Stimulated activated CD4-positive, alpha-beta T cell treated with anti-CD3 and anti-CD28 coated beads, TNF-alpha, amount 100 ng/mL, for 48 hours (primary cell): ENCODE results near the gene ZNF446.
"Not testable (repeated sequence)": the region's sequence is repeated elsewhere in the genome, so short reads cannot be mapped to it uniquely, and the experiment has no call there.

Experiments
- DNase-seq, 3 donors: peaks; one replicate each; pipeline ENCODE4 v3.0.0-alpha.2; 2020; ENCODE audit warnings: low read depth in 3 of 3

Gene ZNF446

DNA sequence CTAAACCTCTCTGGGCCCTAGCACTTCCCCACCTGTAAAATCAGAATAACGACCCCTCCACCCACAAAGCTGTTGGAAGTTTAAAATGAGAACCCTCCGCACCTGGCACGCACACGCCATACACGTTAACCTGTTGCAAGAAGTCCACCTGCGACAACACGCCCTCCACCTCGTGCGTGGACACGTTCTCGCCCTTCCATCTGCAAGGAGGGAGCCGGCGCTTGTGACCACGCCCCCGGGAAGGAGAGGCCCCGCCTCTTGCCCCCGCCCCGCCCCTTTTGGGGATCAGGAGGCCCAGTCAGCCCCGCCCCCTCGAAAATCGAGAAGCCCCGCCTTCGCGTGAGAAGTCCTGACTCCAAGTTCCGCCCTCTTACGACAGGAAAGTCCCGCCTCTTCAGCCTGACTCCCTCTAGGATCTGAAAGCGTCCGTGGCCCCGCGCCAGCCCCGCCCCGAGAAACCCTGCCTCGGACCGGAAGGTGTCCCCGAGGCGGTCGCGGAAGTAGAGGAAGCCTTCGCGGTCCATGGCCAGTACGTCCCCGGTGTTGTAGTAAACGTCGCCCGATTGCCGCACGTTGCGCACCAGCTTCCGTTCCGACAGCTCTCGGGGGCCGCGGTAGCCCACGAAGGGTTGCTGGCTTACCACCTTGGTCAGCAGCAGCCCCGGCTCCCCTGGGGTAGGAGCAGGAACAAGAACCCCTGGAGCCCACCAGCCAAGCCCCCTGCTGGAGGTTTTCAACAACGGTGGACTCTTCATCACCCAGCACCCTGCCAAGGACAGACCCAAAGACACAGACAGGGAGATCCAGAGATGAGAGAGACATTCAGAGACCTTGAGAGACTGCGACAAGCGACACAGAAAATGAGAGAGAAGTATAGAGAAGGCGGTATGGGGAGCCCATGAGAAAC, 23.1 kb downstream of the ZNF446 start:
- peak; percentile 99 for DNase-seq

DNA sequence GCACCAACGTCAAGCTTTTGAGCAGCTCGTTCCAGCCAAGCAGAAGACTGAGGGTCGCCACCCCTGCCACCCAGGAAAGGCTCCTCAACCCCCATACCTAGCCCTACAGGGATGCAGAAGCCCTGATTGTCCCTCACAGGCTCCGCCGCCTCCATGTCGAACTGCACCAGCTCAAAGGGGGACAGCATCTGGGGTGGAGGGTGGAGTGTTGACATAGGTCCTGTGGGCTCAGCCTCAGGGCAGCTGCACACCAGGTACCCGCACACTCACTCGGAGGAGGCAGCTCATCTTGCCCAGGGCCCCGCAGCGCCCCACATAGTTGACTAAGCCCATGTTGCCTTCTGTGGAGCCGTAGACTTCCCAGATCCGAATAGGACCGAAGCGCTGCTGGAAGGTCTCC, 24.1 kb downstream of the ZNF446 start:
- DNase-seq: no peak

DNA sequence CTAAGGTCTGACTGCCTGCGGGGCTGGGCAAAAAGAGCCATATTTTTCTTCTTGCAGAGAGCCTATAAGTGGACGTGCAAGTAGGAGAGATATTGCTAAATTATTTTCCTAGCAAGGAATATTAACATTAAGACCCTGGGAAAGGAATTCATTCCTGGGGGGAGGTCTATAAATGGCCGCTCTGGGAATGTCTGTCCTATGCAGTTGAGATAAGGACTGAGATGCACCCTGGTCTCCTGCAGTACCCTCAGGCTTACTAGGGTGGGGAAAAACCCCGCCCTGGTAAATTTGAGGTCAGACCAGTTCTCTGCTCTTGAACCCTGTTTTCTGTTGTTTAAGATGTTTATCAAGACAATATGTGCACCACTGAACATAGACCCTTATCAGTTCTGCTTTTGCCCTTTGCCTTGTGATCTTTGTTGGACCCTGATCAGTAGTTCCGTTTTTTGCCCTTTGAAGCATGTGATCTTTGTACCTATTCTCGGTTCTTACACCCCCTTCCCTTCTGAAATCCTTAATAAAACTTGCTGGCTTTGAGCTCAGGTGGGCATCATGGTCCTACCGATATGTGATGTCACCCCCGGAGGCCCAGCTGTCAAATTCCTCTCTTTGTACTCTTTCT, 31.6 kb downstream of the ZNF446 start:
- DNase-seq: not testable (repeated sequence)

DNA sequence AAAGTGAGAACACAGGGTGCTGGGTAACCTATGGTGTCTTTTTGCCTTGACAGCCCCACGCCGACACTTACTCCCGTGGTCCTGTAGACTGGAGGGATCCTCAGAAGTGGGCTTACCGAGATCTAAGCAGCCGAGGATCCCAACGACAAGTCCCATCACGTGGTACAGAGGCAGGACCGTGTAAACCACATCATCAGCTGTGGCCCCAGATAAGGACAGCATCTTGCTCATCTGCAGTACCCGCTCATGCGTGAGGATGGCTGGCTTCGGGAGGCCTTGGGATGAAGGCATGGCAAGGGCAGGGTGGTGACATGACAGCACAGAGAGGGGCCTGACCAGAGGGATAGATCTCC, 33.6 kb downstream of the ZNF446 start:
- no peak for DNase-seq

DNA sequence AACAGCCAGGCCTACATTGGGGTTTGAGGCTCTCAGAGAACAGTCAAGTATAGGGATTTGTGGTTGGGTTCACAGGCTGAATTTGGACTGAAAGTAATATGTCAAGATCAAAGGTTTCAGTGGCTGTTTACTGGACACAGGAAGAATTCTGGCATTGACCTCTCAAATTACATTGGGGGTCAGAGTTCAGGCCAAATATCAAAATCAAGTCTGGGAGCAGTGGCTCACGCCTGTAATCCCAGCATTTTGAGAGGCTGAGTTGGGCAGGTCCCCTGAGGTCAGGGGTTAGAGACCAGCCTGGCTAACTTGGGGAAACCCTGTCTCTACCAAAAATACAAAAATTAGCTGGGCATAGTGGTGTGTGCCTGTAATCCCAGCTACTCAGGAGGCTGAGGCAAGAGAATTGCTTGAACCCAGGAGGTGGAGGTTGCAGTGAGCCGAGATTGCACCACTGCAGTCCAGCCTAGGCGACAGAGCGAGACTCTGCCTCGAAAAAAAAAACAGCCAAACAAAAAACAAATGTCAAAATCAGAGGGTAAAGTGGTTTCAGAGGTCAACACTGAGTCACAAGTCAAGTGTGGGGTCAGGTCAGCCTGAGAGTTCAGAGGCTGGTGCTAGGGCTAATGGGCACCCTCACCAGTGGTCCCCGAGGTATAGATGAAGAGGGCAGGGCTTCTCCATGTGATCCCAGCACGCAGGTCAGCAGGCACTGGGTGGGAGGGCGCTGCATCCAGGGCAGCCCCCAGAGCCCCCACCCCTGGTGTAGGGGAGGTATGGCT, 34.1 kb downstream of the ZNF446 start:
- DNase-seq: no peak

DNA sequence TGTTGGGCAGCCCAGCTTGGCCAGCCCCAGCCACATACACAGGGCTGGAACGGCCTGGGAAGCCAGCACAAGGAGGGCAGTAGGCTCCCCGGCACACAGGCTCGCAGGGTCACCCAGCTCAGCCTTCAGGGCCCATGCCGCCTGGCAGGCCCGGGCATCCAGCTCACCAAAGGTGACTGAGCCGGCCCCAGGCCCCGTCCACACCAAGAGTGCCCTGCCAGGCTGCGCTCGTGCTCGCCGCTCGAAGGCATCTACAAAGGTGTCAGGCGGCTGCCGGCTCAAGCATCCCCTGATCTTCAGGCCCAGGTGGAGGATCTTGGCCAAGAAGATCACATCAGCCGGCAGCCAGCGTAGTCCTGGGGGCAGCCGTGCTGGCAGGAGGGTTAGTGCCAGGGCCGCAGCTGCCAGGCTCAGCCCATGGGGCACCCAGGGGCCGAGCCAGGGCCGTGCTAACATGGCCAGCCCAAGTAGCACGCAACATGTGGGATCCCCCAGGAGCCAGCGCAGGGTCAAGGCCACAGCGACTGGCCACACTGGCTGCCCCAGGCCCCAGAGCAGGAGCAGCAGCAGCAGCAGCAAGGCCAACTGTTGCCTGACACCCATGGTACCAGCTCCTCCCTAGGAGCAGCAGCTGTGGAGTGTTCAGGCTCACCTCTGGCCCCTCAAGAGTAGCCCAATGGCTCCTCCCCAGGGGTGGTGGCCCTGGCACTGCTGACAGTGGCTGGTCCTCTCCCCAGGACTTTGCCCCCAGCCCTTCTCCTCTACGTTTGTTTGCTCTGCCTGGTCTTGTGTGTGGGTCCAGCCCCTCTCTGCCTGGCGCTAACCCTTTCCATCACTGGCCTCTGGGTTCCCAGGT, 35.4 kb downstream of the ZNF446 start, which contains the start of gene SLC27A5:
TSS of gene SLC27A5 (minus strand) at position 640 of the 856 bp plus-strand sequence. CDS start at position 603, 37 bp downstream.
- no peak for DNase-seq

DNA sequence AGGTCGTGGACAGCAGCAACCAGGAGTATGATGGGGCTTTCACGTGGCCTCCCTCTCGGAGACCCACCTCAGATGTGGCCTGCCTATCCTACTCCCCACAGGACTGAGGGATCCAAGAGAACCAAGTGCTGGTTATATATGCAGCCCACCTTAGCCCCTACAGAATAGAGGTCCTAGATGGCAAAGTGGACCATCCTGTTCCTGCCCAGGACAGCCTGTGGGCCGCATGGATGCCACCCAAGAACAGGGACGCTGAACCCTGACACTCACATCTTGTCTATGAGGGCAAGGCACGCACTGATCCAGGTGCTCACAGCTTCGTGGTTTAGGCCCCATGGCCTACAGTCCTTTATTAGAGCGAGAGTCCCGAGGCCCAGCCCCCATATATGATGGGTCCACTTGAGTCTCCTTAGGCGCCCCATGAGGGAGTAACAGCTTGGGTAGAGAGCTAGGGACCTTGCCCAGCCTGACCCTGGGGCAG, 37.1 kb downstream of the ZNF446 start:
- DNase-seq: no peak

DNA sequence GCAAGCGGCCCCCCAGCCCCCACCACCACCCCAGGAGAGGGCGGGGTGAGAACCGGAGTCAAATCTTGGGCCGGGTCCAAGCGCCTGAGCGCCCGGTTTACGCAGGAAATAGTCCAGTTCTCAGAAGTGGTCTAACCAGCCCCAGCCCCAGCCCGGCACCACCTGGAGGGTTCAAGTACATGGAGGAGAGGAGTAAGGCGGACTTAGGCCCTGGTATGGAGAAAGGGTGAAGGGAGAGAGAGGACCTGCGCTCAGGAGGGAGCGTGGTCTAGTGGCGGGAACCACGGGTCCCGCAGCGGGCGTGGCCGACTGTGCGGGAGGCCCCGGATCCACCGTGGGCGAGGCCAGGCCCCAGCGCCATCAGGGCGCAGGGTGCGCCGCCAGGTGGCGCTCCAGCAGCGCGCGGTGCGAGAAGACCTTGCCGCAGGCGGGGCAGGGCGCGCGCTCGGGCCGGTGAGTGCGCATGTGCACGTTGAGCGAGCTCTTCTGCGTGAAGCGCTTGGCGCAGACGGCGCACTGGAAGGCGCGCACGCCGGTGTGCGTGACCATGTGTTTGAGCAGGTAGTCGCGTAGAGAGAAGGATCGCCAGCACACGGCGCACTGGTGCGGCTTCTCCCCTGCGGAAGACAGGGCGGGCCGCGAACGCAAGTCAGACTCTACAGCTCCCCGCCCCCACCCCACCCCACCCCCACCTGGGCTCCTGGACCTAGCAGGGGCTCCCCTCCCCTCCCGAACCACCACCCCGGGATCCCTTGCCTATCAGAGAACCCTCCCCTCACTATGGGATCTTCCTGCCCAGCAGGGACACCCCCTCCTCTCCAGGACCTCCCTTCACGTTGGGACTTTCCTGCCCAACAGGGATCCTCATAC, 37.8 kb downstream of the ZNF446 start:
- peak; percentile 93 to 97 (median 97) for DNase-seq

DNA sequence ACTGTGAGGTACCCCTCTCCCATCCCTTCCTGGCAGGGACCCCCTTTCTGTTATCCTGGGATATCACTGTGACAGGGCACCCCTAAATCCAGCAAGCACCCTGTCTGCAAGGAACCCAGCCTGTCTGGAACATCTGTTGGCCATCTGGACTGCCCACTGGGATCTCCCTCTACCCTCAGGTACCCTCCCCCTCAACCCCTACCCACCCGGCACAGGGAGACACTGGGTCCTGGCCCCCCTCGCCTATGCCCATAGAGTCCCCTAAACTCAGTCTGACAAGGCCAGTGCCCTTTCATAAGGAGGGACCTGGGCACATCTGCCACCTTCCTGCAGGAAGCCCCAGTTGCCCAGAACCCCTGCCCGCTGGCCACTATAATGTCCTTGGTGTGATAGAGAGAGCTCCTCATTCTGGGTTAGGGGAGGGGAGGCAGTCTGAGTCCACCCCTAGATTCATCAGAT, 38.4 kb downstream of the ZNF446 start:
- DNase-seq: no peak

DNA sequence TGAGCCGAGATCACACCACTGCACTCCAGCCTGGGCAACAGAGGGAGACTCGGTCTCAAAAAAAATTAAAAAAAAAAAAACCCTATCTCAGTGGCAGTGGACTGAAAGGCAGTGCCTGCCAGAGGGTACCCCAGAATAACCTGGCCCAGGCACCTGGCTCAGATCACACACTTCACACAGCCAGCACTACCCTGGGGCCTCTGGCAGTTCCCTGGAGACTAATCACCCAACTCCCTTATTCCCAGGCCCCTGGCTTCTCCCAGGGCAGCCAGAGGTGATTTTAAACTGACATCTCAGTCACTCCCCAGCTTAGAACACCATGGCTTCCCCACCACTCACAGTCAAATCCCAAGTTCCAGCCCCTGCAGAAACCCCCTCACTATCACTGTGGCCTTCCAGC, 39.1 kb downstream of the ZNF446 start:
- DNase-seq: no peak

DNA sequence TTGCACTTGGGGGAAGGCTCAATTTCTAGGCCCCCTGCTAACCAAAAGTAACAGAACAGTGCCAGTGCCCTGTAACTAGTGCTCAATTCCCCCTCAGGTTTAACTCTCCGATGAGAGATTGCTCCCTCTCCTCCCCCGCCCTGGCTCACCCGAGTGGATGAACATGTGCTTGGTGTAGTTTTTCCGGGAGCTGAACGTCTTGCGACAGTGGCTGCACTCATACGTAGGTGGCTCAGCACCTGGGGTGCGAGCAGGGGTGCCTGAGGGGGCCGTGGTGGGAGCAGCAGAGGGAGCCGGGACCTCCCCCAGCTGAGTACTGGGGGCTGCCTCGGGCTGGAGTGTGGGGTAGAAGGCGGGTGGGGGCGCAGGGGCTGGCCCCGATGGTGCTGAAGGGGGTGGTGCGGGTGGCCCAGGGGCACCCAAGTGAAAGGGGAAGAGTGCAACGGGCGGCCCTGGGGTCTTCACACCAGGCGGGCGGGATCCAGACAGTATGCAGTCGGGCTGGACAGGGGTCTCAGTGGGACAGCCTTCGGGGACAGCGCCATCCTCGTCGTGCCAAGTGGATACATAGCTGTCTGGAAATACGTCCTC, 40.2 kb downstream of the ZNF446 start:
- no peak for DNase-seq

DNA sequence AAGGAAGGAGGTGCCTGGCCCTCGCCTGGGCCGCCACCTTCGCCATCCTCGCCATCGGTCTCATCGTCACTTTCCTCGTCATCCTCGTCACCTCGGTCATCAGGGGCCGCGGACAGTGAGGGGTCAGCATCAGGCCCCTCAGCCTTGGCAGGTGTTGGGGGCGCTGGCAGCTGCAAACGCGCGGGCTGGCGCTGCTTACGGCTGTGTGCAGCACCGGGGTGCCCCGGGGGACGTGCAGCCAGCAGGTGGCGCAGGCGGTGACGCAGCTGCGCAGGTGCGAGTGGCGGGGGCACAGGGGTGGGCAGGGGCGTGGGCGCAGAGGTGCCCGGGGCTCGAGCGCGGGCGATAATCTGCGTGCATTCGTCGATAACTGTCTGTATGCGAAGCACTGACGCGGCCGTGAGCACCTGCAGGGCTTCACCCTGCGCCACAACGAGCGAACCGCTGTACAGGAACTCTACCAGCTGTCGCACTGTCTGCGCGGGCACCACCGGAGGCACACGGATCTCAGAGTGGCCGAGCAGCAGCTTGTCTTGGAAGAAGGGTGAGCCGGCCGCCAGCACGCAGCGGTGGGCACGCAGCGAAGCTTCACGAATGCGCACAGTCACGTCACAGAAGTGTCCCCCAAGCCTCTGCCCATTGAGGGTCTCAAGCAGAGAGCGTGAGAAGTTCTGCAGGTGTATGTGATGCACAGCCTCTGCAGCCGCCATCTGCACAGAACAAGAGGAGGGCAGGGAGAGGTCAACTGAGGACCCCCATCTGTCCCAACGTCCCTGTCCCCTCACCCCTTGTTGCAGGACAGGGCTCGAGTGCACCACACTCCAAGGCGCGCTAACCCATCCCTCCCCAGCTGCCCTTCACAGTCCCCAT, 41.0 kb downstream of the ZNF446 start:
- DNase-seq: no peak

DNA sequence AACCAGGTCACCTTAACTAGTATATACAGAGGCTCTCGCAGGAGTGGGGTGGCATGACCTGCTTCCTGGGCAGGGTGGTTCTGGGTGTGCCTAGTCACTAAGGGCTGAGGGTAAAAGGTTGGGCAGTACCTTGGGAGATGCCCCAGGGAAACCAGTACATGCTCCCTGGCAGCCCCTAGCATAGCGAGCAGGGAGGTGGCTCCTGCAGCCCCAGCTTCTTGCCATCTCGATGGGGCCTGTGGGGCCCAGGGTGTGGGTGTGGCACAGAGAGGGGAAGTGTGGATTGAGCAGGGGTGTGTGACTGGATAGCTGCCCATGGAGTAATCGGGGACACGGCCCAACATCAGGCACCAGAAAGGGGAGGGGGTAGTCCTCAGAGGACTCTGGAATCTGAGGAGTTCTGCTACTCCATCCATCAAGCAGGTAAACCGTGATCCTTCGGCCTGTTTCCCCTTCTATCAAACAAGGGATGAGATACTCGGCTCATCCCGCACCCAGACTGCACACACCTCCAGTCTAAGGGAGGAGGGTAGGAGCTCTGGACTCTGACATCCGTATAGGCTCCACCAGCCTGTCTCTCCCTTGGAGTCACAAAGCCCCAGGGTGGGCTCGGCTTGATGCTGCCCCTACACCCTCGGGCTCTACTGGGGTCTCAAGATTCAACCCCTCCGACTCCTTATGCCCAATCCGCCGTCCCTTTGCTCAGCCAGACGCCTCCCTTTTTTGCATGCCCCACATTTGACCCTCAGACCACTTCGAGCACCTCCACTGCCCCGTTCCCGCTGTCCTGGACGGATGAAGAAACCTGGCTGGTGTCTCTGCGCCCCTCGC, 42.3 kb downstream of the ZNF446 start:
- DNase-seq: no peak

DNA sequence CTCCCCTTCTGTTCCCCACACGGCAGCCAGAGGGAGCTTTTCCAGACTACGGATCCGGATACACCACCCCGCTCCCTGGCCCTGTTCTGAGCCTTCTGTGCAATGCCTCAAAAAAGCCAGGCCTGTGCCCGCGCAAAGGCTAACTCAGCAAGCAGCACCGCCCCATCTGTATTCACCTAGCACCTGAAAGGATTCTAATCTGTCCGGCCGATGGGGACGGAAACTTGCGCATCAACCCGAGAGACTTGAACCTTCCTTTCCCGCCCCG, 42.9 kb downstream of the ZNF446 start:
- DNase-seq: peak in 1 of 3 donors; percentile 40

DNA sequence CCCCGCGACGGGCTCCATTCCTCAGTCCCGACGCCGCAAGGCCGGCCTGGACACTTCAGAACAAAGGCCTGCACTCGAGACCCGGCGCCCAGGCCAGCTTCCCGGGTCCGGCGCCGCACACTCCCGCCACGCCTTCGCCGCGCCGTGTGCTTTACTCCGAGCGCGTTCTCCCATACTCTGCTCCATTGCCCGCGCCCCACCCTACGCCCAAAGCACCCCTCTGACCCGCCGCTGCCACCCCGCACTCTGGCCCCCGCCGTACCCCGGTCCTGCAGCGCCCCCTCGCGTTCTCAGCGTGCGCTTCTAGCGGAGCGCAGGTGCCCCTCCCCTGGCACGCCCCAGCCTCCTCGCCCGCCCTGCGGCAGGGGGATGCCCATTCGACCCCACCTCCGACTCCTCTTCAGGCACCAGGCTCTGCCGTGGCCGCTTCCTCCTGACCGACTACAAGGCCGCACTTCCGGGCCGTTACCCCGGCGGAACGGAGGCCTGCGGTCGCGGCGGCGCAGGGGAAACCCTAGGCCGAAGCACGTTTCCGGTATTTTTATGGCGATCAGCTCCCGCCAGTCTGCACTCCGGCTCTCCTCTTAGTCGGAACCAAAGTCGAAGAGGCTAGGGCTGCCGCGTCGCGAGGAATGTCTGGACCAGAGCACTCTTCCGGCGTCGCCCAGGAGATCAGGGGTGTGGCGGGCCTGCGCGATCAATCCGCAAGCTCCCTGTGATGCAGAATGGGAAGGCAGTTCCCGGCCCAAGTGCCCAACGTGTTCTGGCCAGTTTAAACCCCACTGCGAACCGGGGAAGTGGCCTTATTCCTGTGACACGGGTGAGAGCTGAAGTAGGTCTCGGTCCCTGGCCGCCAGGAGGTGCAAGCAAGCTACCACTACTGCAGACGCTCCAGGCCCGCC, 43.5 kb downstream of the ZNF446 start, which contains the start of gene ZBTB45:
TSS of gene ZBTB45 (minus strand) at position 456 of the 902 bp plus-strand sequence. CDS start 2,137 bp downstream, outside the sequence.
- peak; percentile 88 to 91 (median 90) for DNase-seq

DNA sequence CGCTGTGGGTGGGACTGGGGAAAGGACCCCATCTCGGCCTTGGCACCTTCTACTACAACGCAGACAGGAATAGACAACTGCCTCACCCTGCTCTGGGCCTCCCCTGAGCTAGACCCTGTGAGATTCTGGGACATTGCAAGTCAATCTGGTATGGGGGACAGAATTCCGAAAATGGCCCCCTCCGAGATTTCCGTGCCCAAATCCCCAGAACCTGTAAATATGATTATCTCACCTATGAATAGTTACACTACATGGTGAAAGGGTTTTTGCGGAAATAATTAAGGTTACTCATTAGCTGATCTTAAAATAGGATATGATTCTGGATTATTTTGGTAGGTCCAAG, 44.1 kb downstream of the ZNF446 start:
- no peak for DNase-seq

DNA sequence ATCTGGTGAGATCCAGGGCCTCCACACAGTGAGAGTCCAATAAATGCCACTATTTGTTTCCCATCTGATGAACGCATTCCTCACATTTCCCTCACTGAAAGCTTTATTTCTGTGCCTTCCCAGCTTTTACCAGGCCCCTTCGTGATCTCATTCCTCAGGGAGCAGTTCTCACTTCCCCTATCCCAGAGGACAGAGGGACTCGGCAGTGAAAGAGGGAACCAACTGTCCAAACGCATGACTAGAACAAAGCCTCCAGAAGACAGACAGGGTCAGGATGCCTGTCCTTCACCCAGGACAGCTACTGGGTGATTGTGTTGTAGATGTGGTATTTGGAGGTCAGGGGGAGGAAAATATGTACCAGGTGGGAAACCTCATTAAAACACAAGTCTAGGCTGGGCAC, 45.5 kb downstream of the ZNF446 start:
- DNase-seq: no peak
